ENCODE results near the gene CEBPG. TPM values are rescaled to one million over a fixed set of nuclear protein-coding genes. Genes with fewer than 3 reads are reported as not detected.

Gene CEBPG
- total RNA-seq, result 27.0 and 34.6 TPM in 2 replicates

DNA sequence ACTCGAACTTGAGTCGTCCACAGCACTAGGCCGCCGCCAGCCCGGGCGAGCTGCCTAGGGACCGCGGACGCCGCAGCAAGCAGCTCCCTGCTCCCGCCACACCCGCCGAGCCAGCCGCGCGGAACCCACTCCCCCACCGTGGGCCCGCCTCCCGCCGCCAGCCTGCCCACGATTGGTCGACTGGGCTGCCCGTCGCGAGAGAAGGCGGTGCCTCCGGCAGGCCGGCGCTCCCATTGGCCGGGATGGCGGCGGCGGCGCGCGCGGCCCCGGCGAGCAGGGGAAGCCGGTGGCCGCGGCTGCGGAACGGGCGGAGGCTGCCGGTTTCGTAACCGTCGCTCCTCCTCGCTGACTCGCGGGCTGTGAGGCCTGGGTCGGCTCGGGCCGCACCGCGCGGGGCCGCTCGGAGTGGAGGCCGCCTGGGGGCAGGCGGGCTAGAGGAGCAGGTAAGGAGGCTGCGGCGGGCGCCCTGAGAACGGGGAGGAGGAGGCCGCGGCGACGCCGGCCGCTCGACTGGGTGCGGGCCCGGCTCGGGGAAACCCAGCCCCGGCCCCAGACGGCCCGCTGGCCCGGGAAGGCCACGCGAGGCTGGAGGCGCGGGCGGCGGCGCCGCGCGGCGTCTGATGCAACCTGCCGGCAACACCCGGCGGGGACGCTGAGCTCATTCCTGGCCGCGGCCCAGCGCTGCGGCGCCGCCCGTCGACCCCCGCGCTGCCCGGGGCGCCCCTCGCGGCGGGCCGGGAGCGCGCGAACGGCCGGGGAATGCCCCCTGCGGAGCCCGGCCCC is at the start of gene CEBPG:
Gene CEBPG, plus strand, starts transcription at position 257 of the 783 bp plus-strand sequence. CDS start 5,531 bp downstream, outside the sequence.

Other genes starting within 250 kb of the CEBPG start
- gene WDR88, start 241.6 kb upstream of the CEBPG start, total RNA-seq, result not detected in 2 replicates
- 12.1 and 15.3 TPM in 2 replicates for gene LRP3, start 179.4 kb upstream of the CEBPG start, total RNA-seq
- not detected in 2 replicates for gene SLC7A10, start 147.9 kb upstream of the CEBPG start, total RNA-seq
- gene CEBPA, start 71.2 kb upstream of the CEBPG start, total RNA-seq, result 0.09 and 0.18 TPM in 2 replicates
- gene PEPD, start 148.1 kb downstream of the CEBPG start, total RNA-seq, result 58.1 and 71.4 TPM in 2 replicates
- gene CHST8, start 248.2 kb downstream of the CEBPG start, total RNA-seq, result 0.18 TPM in 1 of 2 replicates, not detected in the other

Measured in endothelial cell of coronary artery (primary cell).